ENCODE measurements around the gene CCP110.

The CCP110 gene

DNA sequence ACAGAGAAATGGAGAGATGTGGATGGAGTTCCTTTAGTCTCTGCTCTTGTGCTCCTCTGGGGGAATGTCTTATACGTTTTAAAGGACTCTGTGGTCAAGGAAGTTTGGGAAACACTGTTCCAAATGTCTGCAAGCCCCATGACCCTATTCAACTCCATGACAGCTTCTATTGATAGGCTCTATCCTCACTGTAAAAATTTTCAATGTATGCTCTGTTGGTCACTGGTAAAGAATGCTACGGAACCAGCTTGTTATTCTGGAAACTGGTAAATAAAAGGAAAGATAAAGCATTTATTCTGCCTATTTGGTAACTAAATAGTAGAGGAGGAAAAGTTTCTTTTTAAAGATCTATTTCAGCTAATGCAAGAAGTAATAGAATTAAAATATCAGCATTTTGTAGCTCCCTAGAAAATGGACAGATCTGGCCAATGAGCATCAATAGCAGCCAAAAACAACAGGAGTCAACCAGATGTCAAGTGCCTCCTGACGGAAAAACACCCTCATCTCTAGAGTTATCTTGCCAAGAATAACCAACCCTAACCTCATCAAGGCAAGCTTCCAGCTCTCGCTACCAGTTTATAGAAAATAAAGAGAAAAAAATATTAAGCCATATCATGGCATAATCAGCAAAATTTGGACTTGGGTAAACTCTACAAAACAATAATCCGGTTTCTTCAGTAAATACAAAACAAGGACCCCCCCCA lies 18.0 kb upstream of the CCP110 start:
- peak; percentile 87 for DNase-seq (ENCODE audit: low read depth)
- TF ChIP-seq CTCF (IDR thresholded peaks at IDR 0.05; ENCODE audit: low read depth, low read length, missing control alignments) = no peak
- H3K4me3 ChIP-seq (ENCODE audit: low read depth, low read length) = no peak overlapping the region
- in situ Hi-C loops (cut with HindIII; ENCODE audit: low sequenced_read_pairs) = no loop called here

DNA sequence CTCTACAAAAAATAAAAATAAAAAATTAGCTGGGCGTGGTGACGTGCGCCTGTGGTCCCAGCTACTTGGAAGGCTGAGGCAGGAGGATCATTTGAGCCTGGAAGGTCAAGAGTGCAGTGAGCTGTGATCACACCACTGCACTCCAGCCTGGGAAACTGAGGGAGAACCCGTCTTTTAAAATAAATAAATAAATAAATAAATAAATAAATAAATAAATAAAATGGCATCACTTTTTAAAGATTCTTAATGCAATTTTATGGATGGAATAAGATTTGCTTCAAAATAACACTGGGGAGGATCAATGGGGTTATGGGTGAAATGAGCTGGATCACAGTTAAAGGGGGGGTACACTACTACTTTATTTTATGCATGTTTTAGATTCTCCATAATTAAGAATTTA lies 16.8 kb upstream of the CCP110 start:
- no peak for TF ChIP-seq CTCF (IDR thresholded peaks at IDR 0.05; ENCODE audit: low read depth, low read length, missing control alignments)
- no peak overlapping the region for H3K4me3 ChIP-seq (ENCODE audit: low read depth, low read length)
- no peak for DNase-seq (ENCODE audit: low read depth)
- in situ Hi-C loops (cut with HindIII; ENCODE audit: low sequenced_read_pairs) = no loop called here

DNA sequence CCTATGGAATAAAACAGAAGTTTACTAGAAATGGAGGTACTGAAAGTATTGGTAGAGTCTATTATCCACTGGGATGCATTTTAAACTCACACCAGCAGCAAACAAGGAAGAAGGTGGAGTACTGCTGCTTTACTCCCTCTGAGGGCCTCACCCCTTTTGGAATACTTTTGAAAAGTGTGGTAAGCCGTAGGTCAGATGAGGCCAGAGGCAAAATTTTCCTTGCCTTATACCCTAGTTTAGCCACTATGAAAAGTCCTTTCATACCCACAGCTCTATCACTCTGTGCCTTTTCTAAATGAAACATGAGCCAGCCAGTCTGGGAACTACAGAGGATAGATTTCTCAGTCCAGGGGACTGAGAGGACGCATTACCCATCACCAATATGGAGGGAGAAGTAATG lies 15.9 kb upstream of the CCP110 start:
- in situ Hi-C loops (cut with HindIII; ENCODE audit: low sequenced_read_pairs) = no loop called here
- no peak for DNase-seq (ENCODE audit: low read depth)
- TF ChIP-seq CTCF (IDR thresholded peaks at IDR 0.05; ENCODE audit: low read depth, low read length, missing control alignments) = no peak

GRCh38 chr16:19512297-19512696 lies 11.4 kb upstream of the CCP110 start:
- DNase-seq (ENCODE audit: low read depth) = no peak
- TF ChIP-seq CTCF (IDR thresholded peaks at IDR 0.05; ENCODE audit: low read depth, low read length, missing control alignments) = no peak
- no peak overlapping the region for H3K4me3 ChIP-seq (ENCODE audit: low read depth, low read length)
- in situ Hi-C loops (cut with HindIII; ENCODE audit: low sequenced_read_pairs) = loop anchor here (10.0 kb wide), 1 partner anchor 347 kb away; the partner anchor contains the start of gene SYT17

More for the DNA sequence above, 15.9 kb upstream of the CCP110 start:
- H3K4me3 ChIP-seq (ENCODE audit: low read depth, low read length) = no peak overlapping the region

DNA sequence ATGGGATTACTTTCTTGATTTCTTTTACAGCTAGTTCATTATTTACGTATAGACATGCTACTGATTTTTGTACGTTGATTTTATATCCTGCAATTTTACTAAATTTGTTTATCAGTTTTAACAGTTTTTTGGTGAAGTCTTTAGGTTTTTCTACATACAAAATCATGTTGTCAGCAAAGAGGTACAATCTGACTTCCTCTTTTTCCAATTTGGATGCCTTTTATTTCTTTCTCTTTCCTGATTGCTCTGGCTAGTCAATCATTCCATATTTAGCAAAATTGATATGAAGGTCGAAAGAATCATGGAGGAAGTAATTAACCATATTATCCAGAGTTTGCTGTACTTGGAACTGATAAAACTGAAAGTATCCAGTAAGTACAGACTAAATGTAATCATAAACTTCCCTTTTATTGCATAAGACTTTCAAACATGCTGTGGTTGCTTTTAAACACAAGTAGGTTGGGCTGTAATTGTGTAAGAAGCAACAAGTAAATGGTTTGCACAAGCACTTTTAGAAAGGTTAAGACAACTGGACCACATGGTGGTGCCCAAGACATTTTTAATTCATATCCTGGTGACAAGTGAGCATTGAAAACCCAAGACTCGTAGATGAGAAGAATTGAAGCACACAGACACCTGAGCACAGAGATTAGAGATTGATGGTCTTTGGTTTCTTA lies 10.2 kb upstream of the CCP110 start:
- no peak for TF ChIP-seq CTCF (IDR thresholded peaks at IDR 0.05; ENCODE audit: low read depth, low read length, missing control alignments)
- no peak for DNase-seq (ENCODE audit: low read depth)
- in situ Hi-C loops (cut with HindIII; ENCODE audit: low sequenced_read_pairs) = loop anchor here (10.0 kb wide), 1 partner anchor 349 kb away; the partner anchor contains the start of gene SYT17
- no peak overlapping the region for H3K4me3 ChIP-seq (ENCODE audit: low read depth, low read length)

DNA sequence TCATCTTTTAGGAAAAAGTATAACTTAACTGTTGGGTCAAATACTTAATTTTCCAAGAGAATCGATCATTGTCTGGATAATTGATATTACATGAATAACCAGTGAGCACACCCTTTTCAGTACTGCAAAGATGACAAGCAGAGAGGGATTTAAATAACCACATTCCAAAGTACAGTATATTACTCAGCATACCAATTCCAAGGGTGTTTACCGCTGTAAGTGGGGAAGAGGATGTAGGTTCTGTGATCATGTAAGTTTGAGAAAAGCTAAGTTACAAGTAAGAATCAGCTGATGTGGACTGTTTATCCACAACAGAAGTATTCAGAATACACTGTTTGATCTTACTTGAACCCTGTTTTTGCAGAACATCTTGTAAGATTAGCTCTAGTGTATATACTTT lies 8.0 kb upstream of the CCP110 start:
- DNase-seq (ENCODE audit: low read depth) = no peak
- in situ Hi-C loops (cut with HindIII; ENCODE audit: low sequenced_read_pairs) = loop anchor here (10.0 kb wide), 1 partner anchor 351 kb away; the partner anchor contains the start of gene SYT17
- no peak for TF ChIP-seq CTCF (IDR thresholded peaks at IDR 0.05; ENCODE audit: low read depth, low read length, missing control alignments)
- H3K4me3 ChIP-seq (ENCODE audit: low read depth, low read length) = no peak overlapping the region
